Lower lobe of right lung (tissue), 2 donors: ENCODE results near the gene CRBN. TPM values are rescaled to one million over a fixed set of nuclear protein-coding genes. Genes with fewer than 3 reads are reported as not detected.

Source experiments
- ATAC-seq, 2 donors: fragments of 200-7000 bp; cut with Tn5 transposase; one replicate each; pipeline ENCODE4 v1.9.1; 2020 to 2022; ENCODE audit warnings: mild to moderate bottlenecking in 2 of 2, moderate library complexity in 2 of 2
- DNase-seq: peaks from one replicate; pipeline ENCODE4 v3.0.0-alpha.2; 2020
- H3K27ac ChIP-seq: fragments of 200-600 bp; one replicate; pipeline ENCODE4 v1.8.0; 2022
- H3K27me3 ChIP-seq: fragments of 200-600 bp; one replicate; pipeline ENCODE4 v1.8.0; 2022; ENCODE audit warnings: low read depth
- H3K36me3 ChIP-seq: fragments of 200-600 bp; one replicate; pipeline ENCODE4 v1.8.0; 2022; ENCODE audit warnings: mild to moderate bottlenecking
- H3K4me1 ChIP-seq: fragments of 200-600 bp; one replicate; pipeline ENCODE4 v1.8.0; 2022
- H3K4me3 ChIP-seq: fragments of 200-600 bp; one replicate; pipeline ENCODE4 v1.8.0; 2022; ENCODE audit warnings: mild to moderate bottlenecking
- H3K9me3 ChIP-seq: fragments of 200-600 bp; one replicate; pipeline ENCODE4 v1.8.0; 2022
- intact Hi-C: fragments of 100-400 bp; cut with DNase I; formaldehyde crosslinking; loops from one replicate; pipeline ENCODE4 v1.11.0; 2022
- total RNA-seq: library from RNA; stranded (reverse); fragmentation: NEBNext Ultra II Directional; extraction: Animal tissue kit (Norgen Biotek cat#: 25700); gene quantifications from one replicate; pipeline ENCODE4 v1.2.1, GENCODE V29; 2021
- TF ChIP-seq, protein P1 (sequence below): fragments of 200-600 bp; IDR thresholded peaks from one replicate; pipeline ENCODE4 v1.8.0; 2022; ENCODE audit warnings: antibody characterized with exemption, mild to moderate bottlenecking
- donor health status: DM: no; HTN: yes; CAD: no; lungs with severe emphysema.

The CRBN gene
- total RNA-seq, 1 donor from 2014 or later: 56.5 TPM

DNA sequence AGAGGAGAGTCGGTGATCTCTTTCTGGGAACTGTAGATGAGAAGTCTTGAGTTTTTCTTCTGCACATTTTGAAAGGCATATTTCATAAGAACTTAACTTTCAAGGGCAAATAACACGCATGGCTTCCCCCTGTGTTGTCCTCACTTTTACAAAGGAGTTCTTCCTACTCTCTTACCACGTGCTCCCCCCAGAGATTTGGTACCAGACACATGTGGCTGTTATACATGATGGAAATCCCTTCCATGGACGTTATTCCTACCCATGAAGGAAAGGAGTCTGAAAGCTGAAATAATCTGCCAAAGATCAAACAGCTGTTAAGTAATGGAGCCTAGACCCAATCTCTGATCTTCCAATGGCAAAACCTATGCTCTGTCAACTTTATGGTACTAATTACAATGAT lies 73.7 kb downstream of the CRBN start:
- Histone ChIP-seq H3K4me3 (no peak overlapping the region), H3K4me1 (no peaks in the 10 kb centered on the region), H3K9me3 (no peaks in the 10 kb centered on the region), H3K27me3 (no peaks in the 10 kb centered on the region), H3K36me3 (no peaks in the 10 kb centered on the region), H3K27ac (no peak overlapping the region)
- intact Hi-C loops: no loop called here
- TF ChIP-seq, protein P1, sequence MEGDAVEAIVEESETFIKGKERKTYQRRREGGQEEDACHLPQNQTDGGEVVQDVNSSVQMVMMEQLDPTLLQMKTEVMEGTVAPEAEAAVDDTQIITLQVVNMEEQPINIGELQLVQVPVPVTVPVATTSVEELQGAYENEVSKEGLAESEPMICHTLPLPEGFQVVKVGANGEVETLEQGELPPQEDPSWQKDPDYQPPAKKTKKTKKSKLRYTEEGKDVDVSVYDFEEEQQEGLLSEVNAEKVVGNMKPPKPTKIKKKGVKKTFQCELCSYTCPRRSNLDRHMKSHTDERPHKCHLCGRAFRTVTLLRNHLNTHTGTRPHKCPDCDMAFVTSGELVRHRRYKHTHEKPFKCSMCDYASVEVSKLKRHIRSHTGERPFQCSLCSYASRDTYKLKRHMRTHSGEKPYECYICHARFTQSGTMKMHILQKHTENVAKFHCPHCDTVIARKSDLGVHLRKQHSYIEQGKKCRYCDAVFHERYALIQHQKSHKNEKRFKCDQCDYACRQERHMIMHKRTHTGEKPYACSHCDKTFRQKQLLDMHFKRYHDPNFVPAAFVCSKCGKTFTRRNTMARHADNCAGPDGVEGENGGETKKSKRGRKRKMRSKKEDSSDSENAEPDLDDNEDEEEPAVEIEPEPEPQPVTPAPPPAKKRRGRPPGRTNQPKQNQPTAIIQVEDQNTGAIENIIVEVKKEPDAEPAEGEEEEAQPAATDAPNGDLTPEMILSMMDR: no peak
- no peak for ATAC-seq
- no peak for DNase-seq

DNA sequence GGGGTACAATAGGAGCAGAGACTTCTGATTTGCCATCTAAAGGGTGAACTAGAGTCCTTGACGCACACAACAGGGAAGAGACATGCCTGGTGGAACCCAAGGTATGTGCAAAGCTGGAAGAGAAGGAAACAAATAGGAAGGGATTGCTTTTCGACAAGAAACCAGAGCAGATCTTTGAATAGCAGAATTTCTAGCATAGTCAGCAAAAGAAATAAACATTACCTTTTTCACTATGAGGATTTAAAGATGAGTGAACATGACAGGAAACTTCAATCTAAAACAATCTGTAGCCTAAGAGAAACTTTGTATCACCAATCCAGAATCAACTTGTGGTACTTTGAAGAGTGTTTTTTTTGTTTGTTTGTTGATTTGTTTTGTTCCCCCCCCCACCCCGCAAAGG lies 74.2 kb downstream of the CRBN start:
- no peak overlapping the region for H3K27ac ChIP-seq
- no peaks in the 10 kb centered on the region for H3K36me3 ChIP-seq
- TF ChIP-seq, protein P1: no peak
- no peaks in the 10 kb centered on the region for H3K4me1 ChIP-seq
- no peaks in the 10 kb centered on the region for H3K27me3 ChIP-seq
- ATAC-seq: no peak
- intact Hi-C loops: no loop called here
- no peak overlapping the region for H3K4me3 ChIP-seq
- H3K9me3 ChIP-seq: no peaks in the 10 kb centered on the region
- no peak for DNase-seq

GRCh38 chr3:3102751-3103150 lies 76.7 kb downstream of the CRBN start:
- DNase-seq: no peak
- TF ChIP-seq, protein P1: no peak
- ATAC-seq: no peak

DNA sequence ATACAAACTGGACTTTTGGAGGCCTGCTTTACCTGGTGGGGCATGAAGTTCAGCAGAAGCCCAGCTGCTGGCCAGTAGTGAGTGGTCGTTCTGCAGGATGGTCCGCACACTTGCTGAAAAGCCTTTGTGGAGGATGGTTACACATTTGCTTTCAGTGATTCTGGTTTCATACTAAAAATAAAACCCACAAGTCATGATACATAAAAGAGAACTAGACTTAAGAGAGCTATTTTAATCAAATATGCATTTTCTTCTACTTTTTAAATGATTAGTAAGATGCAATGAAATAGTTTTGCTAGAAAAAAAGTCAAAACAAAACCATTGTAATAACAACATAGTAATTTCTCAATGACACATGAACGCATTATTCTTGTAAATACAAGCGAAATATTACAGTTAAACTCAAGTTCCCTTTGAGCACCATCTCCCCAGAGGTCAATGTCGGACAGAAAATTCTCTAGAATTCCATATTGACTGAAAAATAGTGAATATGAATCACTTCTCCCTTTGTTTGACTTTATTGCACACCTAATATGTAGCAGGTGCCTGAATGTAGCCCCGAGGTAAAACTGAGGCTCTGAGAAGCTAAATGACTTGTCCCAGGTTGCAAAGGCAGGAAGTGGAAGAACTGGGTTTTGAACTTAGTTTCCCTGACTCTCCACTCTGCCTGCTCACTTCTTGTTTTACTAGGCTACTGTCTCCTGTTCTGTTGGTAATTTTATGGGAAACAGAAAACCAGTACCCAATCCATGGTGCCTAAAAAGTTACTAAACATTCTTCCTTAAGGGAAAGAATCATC lies 77.6 kb downstream of the CRBN start:
- TF ChIP-seq, protein P1: no peak
- H3K9me3 ChIP-seq: no peaks in the 10 kb centered on the region
- H3K36me3 ChIP-seq: no peaks in the 10 kb centered on the region
- no peaks in the 10 kb centered on the region for H3K27me3 ChIP-seq
- no peak overlapping the region for H3K27ac ChIP-seq
- no peaks in the 10 kb centered on the region for H3K4me1 ChIP-seq
- no peak overlapping the region for H3K4me3 ChIP-seq
- intact Hi-C loops: no loop called here
- DNase-seq (no peak), ATAC-seq (no peak)

More at GRCh38 chr3:3102751-3103150, 76.7 kb downstream of the CRBN start:
- Histone ChIP-seq H3K36me3 (no peaks in the 10 kb centered on the region), H3K4me1 (no peaks in the 10 kb centered on the region), H3K27ac (no peak overlapping the region), H3K9me3 (no peaks in the 10 kb centered on the region), H3K27me3 (no peaks in the 10 kb centered on the region), H3K4me3 (no peak overlapping the region)
- intact Hi-C loops: no loop called here

Other genes with a start within 250 kb of the CRBN start
- 5.6 TPM for gene IL5RA, start 69.3 kb downstream of the CRBN start, total RNA-seq
- gene TRNT1, start 52.8 kb downstream of the CRBN start, total RNA-seq: 22.3 TPM